WTC11 (cell line): ENCODE measurements around the gene STAB2. TPM values are rescaled to one million over a fixed set of nuclear protein-coding genes. Genes with fewer than 3 reads are reported as not detected.

ENCODE experiments used
- ATAC-seq: fragments of 200-7000 bp; cut with Tn5 transposase; 2 replicates; pipeline ENCODE4 v1.10.0; 2021; ENCODE audit warnings: mild to moderate bottlenecking, moderate library complexity
- CTCF ChIA-PET: fragments of 300-600 bp; sonication (Branson Sonifier 250); formaldehyde crosslinking; loops from one replicate; lab custom pipeline; 2021; ENCODE audit warnings: antibody characterized with exemption; lab: Charles Lee
- POLR2A ChIA-PET: fragments of 350-600 bp; sonication (Branson Sonifier 250); formaldehyde crosslinking; loops from one replicate; lab custom pipeline; 2021; ENCODE audit warnings: antibody characterized with exemption; lab: Charles Lee
- DNase-seq: peaks from one replicate; pipeline ENCODE4 v3.0.0; 2021; ENCODE audit warnings: low spot score
- H3K27ac Mint-ChIP-seq: 2 replicates; pipeline ENCODE4 v1.8.0; 2021; ENCODE audit warnings: mixed read lengths
- H3K27me3 Mint-ChIP-seq: 2 replicates; pipeline ENCODE4 v1.8.0; 2021; ENCODE audit warnings: low read depth, mild to moderate bottlenecking, moderate library complexity, mixed read lengths
- H3K36me3 Mint-ChIP-seq: 2 replicates; pipeline ENCODE4 v1.8.0; 2021; ENCODE audit warnings: mixed read lengths
- H3K4me1 Mint-ChIP-seq: 2 replicates; pipeline ENCODE4 v1.8.0; 2022; ENCODE audit warnings: mixed read lengths
- H3K4me3 Mint-ChIP-seq: 2 replicates; pipeline ENCODE4 v1.8.0; 2021; ENCODE audit warnings: mild to moderate bottlenecking, moderate library complexity, mixed read lengths
- H3K9me3 Mint-ChIP-seq: 2 replicates; pipeline ENCODE4 v1.8.0; 2021; ENCODE audit warnings: mixed read lengths
- ATF1 ChIP-seq: sonication (generic); formaldehyde crosslinking; IDR thresholded peaks from 2 replicates; pipeline ENCODE4 v1.8.1; 2023; ENCODE audit warnings: mild to moderate bottlenecking, moderate library complexity, missing genetic modification reagents
- ELF4 ChIP-seq: sonication (generic); formaldehyde crosslinking; IDR thresholded peaks from 2 replicates; pipeline ENCODE4 v1.8.1; 2022; ENCODE audit warnings: low read depth, mild to moderate bottlenecking, moderate library complexity, missing genetic modification reagents
- IRF2 ChIP-seq: sonication (generic); formaldehyde crosslinking; IDR thresholded peaks from 2 replicates; pipeline ENCODE4 v1.8.0; 2022; ENCODE audit warnings: low read depth, missing genetic modification reagents, borderline replicate concordance
- KAT7 ChIP-seq: sonication (generic); formaldehyde crosslinking; IDR thresholded peaks from 2 replicates; pipeline ENCODE4 v1.8.1; 2023; ENCODE audit warnings: missing genetic modification reagents, mild to moderate bottlenecking, borderline replicate concordance
- RELA ChIP-seq: sonication (generic); formaldehyde crosslinking; IDR thresholded peaks from 2 replicates; pipeline ENCODE4 v1.8.1; 2022; ENCODE audit warnings: missing genetic modification reagents, mild to moderate bottlenecking, borderline replicate concordance
- RORB ChIP-seq: fragments of 250-450 bp; sonication (Bioruptor Pico); IDR thresholded peaks from 2 replicates; pipeline ENCODE4 v1.9.0; 2021; ENCODE audit warnings: mild to moderate bottlenecking
- SP1 ChIP-seq: sonication (generic); formaldehyde crosslinking; conservative IDR thresholded peaks from 2 replicates; pipeline ENCODE4 v1.8.1; 2022; ENCODE audit warnings: missing genetic modification reagents
- ZNF317 ChIP-seq: sonication (generic); formaldehyde crosslinking; IDR thresholded peaks from 2 replicates; pipeline ENCODE4 v1.8.1; 2023; ENCODE audit warnings: low read depth, mild to moderate bottlenecking, moderate library complexity, missing genetic modification reagents, borderline replicate concordance
- total RNA-seq: library from RNA; stranded (reverse); gene quantifications from 3 replicates; pipeline ENCODE4 v1.2.3, GENCODE V29; 2021
- TF ChIP-seq, protein P1 (sequence below): sonication (generic); formaldehyde crosslinking; IDR thresholded peaks from 2 replicates; pipeline ENCODE4 v1.8.1; 2022; ENCODE audit warnings: mild to moderate bottlenecking, missing genetic modification reagents, moderate library complexity, borderline replicate concordance
- TF ChIP-seq, protein P2 (sequence below): fragments of 250-450 bp; sonication (Bioruptor Pico); IDR thresholded peaks from 2 replicates; pipeline ENCODE4 v1.9.0; 2021; ENCODE audit warnings: mild to moderate bottlenecking
- TF ChIP-seq, protein P3 (sequence below): sonication (generic); formaldehyde crosslinking; IDR thresholded peaks from 2 replicates; pipeline ENCODE4 v1.8.1; 2023; ENCODE audit warnings: mild to moderate bottlenecking, missing genetic modification reagents
- TF ChIP-seq, protein P4 (sequence below): sonication (generic); formaldehyde crosslinking; IDR thresholded peaks from 2 replicates; pipeline ENCODE4 v1.8.1; 2022; ENCODE audit warnings: low read depth, mild to moderate bottlenecking, moderate library complexity, missing genetic modification reagents, borderline replicate concordance
- TF ChIP-seq, protein P5 (sequence below): fragments of 250-450 bp; sonication (Bioruptor Pico); IDR thresholded peaks from 2 replicates; pipeline ENCODE4 v1.9.0; 2021; ENCODE audit warnings: moderate library complexity, mild to moderate bottlenecking, inconsistent platforms, borderline replicate concordance
- TF ChIP-seq, protein P6 (sequence below): sonication (generic); formaldehyde crosslinking; IDR thresholded peaks from 2 replicates; pipeline ENCODE4 v1.8.0; 2023; ENCODE audit warnings: mild to moderate bottlenecking, missing genetic modification reagents
- TF ChIP-seq, protein P7 (sequence below): fragments of 200-600 bp; IDR thresholded peaks from 2 replicates; pipeline ENCODE4 v1.8.0; 2022; ENCODE audit warnings: antibody characterized with exemption
- TF ChIP-seq, protein P8 (sequence below): sonication (generic); formaldehyde crosslinking; IDR thresholded peaks from 2 replicates; pipeline ENCODE4 v1.8.1; 2022; ENCODE audit warnings: mild to moderate bottlenecking, moderate library complexity, missing genetic modification reagents
- TF ChIP-seq, protein P9 (sequence below): fragments of 250-450 bp; sonication (Bioruptor Pico); conservative IDR thresholded peaks from 2 replicates; pipeline ENCODE4 v1.9.0; 2021; ENCODE audit warnings: mild to moderate bottlenecking

Gene STAB2
- total RNA-seq, 1 experiment from 2014 or later, result 0.48 TPM

DNA sequence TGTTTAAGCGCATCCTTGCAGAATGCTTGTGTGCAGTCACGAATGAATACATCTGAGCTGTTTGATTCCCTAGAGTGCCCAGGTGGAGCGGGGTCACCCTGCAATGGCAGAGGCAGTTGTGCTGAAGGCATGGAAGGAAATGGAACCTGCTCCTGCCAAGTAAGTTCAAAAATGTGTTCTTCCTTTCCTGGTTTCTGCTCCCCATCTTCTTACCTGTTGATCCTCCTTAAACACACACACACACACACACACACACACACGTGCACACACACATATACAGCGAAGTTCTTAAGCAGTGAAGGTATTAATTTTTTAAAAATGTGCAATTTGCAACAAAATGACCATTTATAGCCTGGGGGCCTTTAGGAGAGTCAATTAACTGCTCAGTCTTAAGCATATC is 33.3 kb downstream of the STAB2 start:
- POLR2A ChIA-PET, result no interaction called here
- no peak for ATAC-seq
- no peaks in the 10 kb centered on the region for H3K36me3 Mint-ChIP-seq
- CTCF ChIA-PET, result interaction anchor here (3.0 kb wide), 1 partner anchor 12 kb away, joined by 17 read pairs; no protein-coding TSS in a partner anchor
- no peak for DNase-seq
- no peak overlapping the region for H3K27ac Mint-ChIP-seq
- no peak overlapping the region for H3K4me3 Mint-ChIP-seq
- H3K27me3 Mint-ChIP-seq, result no peaks in the 10 kb centered on the region; the same call in 1 of the 2 replicates
- no peaks in the 10 kb centered on the region for H3K4me1 Mint-ChIP-seq
- peaks cover 6% of the 10 kb centered on the region for H3K9me3 Mint-ChIP-seq
- TF ChIP-seq, protein P1, sequence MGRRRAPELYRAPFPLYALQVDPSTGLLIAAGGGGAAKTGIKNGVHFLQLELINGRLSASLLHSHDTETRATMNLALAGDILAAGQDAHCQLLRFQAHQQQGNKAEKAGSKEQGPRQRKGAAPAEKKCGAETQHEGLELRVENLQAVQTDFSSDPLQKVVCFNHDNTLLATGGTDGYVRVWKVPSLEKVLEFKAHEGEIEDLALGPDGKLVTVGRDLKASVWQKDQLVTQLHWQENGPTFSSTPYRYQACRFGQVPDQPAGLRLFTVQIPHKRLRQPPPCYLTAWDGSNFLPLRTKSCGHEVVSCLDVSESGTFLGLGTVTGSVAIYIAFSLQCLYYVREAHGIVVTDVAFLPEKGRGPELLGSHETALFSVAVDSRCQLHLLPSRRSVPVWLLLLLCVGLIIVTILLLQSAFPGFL (CRISPR knock-in tag), result no peak
- TF ChIP-seq, protein P2, sequence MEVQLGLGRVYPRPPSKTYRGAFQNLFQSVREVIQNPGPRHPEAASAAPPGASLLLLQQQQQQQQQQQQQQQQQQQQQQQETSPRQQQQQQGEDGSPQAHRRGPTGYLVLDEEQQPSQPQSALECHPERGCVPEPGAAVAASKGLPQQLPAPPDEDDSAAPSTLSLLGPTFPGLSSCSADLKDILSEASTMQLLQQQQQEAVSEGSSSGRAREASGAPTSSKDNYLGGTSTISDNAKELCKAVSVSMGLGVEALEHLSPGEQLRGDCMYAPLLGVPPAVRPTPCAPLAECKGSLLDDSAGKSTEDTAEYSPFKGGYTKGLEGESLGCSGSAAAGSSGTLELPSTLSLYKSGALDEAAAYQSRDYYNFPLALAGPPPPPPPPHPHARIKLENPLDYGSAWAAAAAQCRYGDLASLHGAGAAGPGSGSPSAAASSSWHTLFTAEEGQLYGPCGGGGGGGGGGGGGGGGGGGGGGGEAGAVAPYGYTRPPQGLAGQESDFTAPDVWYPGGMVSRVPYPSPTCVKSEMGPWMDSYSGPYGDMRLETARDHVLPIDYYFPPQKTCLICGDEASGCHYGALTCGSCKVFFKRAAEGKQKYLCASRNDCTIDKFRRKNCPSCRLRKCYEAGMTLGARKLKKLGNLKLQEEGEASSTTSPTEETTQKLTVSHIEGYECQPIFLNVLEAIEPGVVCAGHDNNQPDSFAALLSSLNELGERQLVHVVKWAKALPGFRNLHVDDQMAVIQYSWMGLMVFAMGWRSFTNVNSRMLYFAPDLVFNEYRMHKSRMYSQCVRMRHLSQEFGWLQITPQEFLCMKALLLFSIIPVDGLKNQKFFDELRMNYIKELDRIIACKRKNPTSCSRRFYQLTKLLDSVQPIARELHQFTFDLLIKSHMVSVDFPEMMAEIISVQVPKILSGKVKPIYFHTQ (CRISPR knock-in tag), result no peak
- TF ChIP-seq ATF1 (CRISPR knock-in tag) (no peak), ZNF317 (CRISPR knock-in tag) (no peak), RELA (CRISPR knock-in tag) (no peak), SP1 (CRISPR knock-in tag) (no peak), RORB (CRISPR knock-in tag) (no peak), ELF4 (CRISPR knock-in tag) (no peak), IRF2 (CRISPR knock-in tag) (no peak), KAT7 (no peak)
- TF ChIP-seq, protein P3, sequence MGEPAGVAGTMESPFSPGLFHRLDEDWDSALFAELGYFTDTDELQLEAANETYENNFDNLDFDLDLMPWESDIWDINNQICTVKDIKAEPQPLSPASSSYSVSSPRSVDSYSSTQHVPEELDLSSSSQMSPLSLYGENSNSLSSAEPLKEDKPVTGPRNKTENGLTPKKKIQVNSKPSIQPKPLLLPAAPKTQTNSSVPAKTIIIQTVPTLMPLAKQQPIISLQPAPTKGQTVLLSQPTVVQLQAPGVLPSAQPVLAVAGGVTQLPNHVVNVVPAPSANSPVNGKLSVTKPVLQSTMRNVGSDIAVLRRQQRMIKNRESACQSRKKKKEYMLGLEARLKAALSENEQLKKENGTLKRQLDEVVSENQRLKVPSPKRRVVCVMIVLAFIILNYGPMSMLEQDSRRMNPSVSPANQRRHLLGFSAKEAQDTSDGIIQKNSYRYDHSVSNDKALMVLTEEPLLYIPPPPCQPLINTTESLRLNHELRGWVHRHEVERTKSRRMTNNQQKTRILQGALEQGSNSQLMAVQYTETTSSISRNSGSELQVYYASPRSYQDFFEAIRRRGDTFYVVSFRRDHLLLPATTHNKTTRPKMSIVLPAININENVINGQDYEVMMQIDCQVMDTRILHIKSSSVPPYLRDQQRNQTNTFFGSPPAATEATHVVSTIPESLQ, result no peak
- TF ChIP-seq, protein P4, sequence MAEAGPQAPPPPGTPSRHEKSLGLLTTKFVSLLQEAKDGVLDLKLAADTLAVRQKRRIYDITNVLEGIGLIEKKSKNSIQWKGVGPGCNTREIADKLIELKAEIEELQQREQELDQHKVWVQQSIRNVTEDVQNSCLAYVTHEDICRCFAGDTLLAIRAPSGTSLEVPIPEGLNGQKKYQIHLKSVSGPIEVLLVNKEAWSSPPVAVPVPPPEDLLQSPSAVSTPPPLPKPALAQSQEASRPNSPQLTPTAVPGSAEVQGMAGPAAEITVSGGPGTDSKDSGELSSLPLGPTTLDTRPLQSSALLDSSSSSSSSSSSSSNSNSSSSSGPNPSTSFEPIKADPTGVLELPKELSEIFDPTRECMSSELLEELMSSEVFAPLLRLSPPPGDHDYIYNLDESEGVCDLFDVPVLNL (CRISPR knock-in tag), result no peak
- TF ChIP-seq, protein P5, sequence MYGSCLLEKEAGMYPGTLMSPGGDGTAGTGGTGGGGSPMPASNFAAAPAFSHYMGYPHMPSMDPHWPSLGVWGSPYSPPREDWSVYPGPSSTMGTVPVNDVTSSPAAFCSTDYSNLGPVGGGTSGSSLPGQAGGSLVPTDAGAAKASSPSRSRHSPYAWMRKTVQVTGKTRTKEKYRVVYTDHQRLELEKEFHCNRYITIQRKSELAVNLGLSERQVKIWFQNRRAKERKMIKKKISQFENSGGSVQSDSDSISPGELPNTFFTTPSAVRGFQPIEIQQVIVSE (CRISPR knock-in tag), result no peak
- TF ChIP-seq, protein P6, sequence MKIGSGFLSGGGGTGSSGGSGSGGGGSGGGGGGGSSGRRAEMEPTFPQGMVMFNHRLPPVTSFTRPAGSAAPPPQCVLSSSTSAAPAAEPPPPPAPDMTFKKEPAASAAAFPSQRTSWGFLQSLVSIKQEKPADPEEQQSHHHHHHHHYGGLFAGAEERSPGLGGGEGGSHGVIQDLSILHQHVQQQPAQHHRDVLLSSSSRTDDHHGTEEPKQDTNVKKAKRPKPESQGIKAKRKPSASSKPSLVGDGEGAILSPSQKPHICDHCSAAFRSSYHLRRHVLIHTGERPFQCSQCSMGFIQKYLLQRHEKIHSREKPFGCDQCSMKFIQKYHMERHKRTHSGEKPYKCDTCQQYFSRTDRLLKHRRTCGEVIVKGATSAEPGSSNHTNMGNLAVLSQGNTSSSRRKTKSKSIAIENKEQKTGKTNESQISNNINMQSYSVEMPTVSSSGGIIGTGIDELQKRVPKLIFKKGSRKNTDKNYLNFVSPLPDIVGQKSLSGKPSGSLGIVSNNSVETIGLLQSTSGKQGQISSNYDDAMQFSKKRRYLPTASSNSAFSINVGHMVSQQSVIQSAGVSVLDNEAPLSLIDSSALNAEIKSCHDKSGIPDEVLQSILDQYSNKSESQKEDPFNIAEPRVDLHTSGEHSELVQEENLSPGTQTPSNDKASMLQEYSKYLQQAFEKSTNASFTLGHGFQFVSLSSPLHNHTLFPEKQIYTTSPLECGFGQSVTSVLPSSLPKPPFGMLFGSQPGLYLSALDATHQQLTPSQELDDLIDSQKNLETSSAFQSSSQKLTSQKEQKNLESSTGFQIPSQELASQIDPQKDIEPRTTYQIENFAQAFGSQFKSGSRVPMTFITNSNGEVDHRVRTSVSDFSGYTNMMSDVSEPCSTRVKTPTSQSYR, result no peak
- TF ChIP-seq, protein P7, sequence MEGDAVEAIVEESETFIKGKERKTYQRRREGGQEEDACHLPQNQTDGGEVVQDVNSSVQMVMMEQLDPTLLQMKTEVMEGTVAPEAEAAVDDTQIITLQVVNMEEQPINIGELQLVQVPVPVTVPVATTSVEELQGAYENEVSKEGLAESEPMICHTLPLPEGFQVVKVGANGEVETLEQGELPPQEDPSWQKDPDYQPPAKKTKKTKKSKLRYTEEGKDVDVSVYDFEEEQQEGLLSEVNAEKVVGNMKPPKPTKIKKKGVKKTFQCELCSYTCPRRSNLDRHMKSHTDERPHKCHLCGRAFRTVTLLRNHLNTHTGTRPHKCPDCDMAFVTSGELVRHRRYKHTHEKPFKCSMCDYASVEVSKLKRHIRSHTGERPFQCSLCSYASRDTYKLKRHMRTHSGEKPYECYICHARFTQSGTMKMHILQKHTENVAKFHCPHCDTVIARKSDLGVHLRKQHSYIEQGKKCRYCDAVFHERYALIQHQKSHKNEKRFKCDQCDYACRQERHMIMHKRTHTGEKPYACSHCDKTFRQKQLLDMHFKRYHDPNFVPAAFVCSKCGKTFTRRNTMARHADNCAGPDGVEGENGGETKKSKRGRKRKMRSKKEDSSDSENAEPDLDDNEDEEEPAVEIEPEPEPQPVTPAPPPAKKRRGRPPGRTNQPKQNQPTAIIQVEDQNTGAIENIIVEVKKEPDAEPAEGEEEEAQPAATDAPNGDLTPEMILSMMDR, result no peak
- TF ChIP-seq, protein P8, sequence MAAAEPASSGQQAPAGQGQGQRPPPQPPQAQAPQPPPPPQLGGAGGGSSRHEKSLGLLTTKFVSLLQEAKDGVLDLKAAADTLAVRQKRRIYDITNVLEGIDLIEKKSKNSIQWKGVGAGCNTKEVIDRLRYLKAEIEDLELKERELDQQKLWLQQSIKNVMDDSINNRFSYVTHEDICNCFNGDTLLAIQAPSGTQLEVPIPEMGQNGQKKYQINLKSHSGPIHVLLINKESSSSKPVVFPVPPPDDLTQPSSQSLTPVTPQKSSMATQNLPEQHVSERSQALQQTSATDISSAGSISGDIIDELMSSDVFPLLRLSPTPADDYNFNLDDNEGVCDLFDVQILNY (CRISPR knock-in tag), result no peak
- TF ChIP-seq, protein P9, sequence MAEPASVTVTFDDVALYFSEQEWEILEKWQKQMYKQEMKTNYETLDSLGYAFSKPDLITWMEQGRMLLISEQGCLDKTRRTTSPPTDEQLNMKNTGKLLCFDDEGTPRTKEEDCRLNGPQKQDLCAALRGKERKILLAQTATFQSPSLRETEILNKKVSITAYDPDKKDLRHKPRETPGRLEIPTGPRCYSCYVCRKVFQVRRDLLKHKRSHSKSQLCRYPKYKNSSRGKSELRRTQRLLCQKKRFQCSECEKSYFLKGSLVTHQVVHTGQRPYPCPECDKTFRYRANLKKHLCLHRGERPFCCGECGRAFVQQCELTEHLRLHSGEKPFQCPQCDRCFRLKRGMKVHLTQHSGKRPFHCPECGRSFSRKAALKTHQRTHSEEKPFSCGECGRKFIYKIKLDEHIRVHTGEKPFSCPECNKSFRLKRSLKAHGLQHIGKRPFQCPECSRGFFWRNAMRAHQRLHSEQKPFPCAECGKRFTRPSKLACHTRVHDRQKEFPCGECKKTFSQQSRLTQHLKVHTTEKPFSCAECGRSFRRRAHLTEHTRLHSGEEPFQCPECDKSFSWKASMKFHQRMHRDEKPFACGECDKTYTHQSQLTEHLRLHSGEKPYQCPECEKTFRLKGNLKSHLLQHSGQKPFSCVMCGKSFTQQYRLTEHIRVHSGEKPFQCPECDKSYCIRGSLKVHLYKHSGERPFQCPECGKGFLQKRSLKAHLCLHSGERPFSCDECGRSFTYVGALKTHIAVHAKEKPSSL (CRISPR knock-in tag), result no peak
